Body of pancreas (tissue), 4 donors: ENCODE data around the gene KDELR3. TPM values are rescaled to one million over a fixed set of nuclear protein-coding genes. Genes with fewer than 3 reads are reported as not detected.

Experiments
- ATAC-seq: fragments of 150-250 bp; one replicate; pipeline ENCODE4 v1.9.1; 2016
- DNase-seq, 4 donors: peaks; one replicate each; pipeline ENCODE4 v3.0.0-alpha.2; 2019
- H3K27ac ChIP-seq, 4 donors: fragments of 200-600 bp; sonication (generic); 1 replicate in 3 of 4; 2 replicates in 1 of 4; pipeline versions ENCODE4 v1.5.1 to v1.6.1; 2016 to 2019; ENCODE audit warnings: mild to moderate bottlenecking in 1 of 4, mixed read lengths in 1 of 4, moderate library complexity in 1 of 4
- H3K27me3 ChIP-seq, 2 donors: fragments of 200-600 bp; sonication (generic); one replicate each; pipeline ENCODE4 v1.6.0; 2016; ENCODE audit warnings: mild to moderate bottlenecking in 1 of 2
- H3K36me3 ChIP-seq, 2 donors: fragments of 200-600 bp; sonication (generic); replicated peaks in 1 of 2; 2 replicates each; pipeline ENCODE4 v1.5.1; 2016; ENCODE audit warnings: low read depth in 2 of 2; ENCODE audit not compliant: insufficient read depth in 1 of 2
- H3K4me1 ChIP-seq: fragments of 200-600 bp; sonication (generic); one replicate; pipeline ENCODE4 v1.6.0; 2016
- H3K4me3 ChIP-seq, 2 donors: fragments of 200-600 bp; sonication (generic); 1 replicate in 1 of 2; 2 replicates in 1 of 2; pipeline ENCODE4 v1.5.1; 2016 to 2019
- H3K9me3 ChIP-seq, 3 donors: fragments of 200-600 bp; sonication (generic); 1 replicate in 2 of 3; 2 replicates in 1 of 3; pipeline ENCODE4 v1.5.1; 2016
- CTCF ChIP-seq, 7 experiments: fragments of 450-650 bp in 4 of 7; fragments of 200-600 bp in 3 of 7; sonication (generic) in 3 of 7; IDR thresholded peaks; one replicate each; pipeline ENCODE4 v1.5.1; 2016 to 2019; ENCODE audit warnings: antibody characterized with exemption in 7 of 7
- POLR2A ChIP-seq, 3 donors: fragments of 450-650 bp; IDR thresholded peaks; one replicate each; pipeline ENCODE4 v1.6.1; 2016; ENCODE audit warnings: antibody characterized with exemption in 3 of 3, mild to moderate bottlenecking in 2 of 3
- WGBS, 2 donors: methylation state at CpG; one replicate each; pipeline ENCODE4 v1.1.5; 2017; 5-methylcytosine and 5-hydroxymethylcytosine counted together
- intact Hi-C: fragments of 100-400 bp; cut with DNase I; formaldehyde crosslinking; loops from one replicate; pipeline ENCODE4 v1.15.1; 2023
- total RNA-seq, 2 donors: library from RNA; depleted of rRNA; stranded (reverse); fragments of >200 nt; gene quantifications; one replicate each; pipeline ENCODE4 v1.1.0, GENCODE V29; 2016

The KDELR3 gene
- total RNA-seq, 2 donors from 2014 or later, result 5.6 to 16.3 TPM

- no peak for DNase-seq
- 89 to 90% methylated on average over 3 of the region's 3 CpGs for WGBS, 2 donors
- no peak for ATAC-seq
- Histone ChIP-seq H3K27ac (no peak overlapping the region), H3K4me3 (no peak overlapping the region), H3K4me1 (peaks cover 32% of the 10 kb centered on the region), H3K27me3 (no peaks in the 10 kb centered on the region), H3K9me3 (no peaks in the 10 kb centered on the region), H3K36me3 (peaks cover 40 to 56% of the 10 kb centered on the region in 2 donors)
- intact Hi-C loops, result no loop called here
- no peak for TF ChIP-seq CTCF (IDR thresholded peaks at IDR 0.05)
- TF ChIP-seq POLR2A (IDR thresholded peaks at IDR 0.05), result no peak
Measured at GRCh38 chr22:38497869-38498268, 30.0 kb downstream of the KDELR3 start.

GRCh38 chr22:38501797-38502672 is 34.1 kb downstream of the KDELR3 start:
- Histone ChIP-seq H3K27me3 (no peaks in the 10 kb centered on the region), H3K4me3 (no peak overlapping the region), H3K36me3 (peaks cover 17 to 24% of the 10 kb centered on the region in 2 donors), H3K27ac (peak overlapping the region in 1 of 4 donors; percentile 17), H3K4me1 (peaks cover 54% of the 10 kb centered on the region), H3K9me3 (no peaks in the 10 kb centered on the region)
- WGBS, 2 donors, result 76 to 82% methylated on average over 10 of the region's 10 CpGs
- ATAC-seq, result no peak
- intact Hi-C loops, result no loop called here
- DNase-seq, result no peak
- TF ChIP-seq POLR2A (IDR thresholded peaks at IDR 0.05), result no peak
- no peak for TF ChIP-seq CTCF (IDR thresholded peaks at IDR 0.05)

GRCh38 chr22:38503021-38503420 is 35.1 kb downstream of the KDELR3 start:
- no peak overlapping the region for H3K4me3 ChIP-seq
- no peaks in the 10 kb centered on the region for H3K9me3 ChIP-seq
- no peaks in the 10 kb centered on the region for H3K27me3 ChIP-seq
- 18 to 25% methylated on average over 4 of the region's 4 CpGs for WGBS, 2 donors
- H3K36me3 ChIP-seq, result peaks cover 14 to 17% of the 10 kb centered on the region in 2 donors
- TF ChIP-seq POLR2A (IDR thresholded peaks at IDR 0.05) (no peak), CTCF (IDR thresholded peaks at IDR 0.05) (no peak)
- peaks cover 57% of the 10 kb centered on the region for H3K4me1 ChIP-seq
- ATAC-seq, result no peak
- DNase-seq, result no peak
- peak overlapping the region in 1 of 4 donors; percentile 30 for H3K27ac ChIP-seq
- intact Hi-C loops, result no loop called here

- 1 to 2% methylated on average over 28 to 35 of the region's 35 CpGs for WGBS, 2 donors
- Histone ChIP-seq H3K4me3 (peak overlapping the region; percentile 71 to 78), H3K4me1 (peaks cover 50% of the 10 kb centered on the region), H3K9me3 (no peaks in the 10 kb centered on the region), H3K27ac (peak overlapping the region; percentile 99 to 100 (median 100)), H3K27me3 (no peaks in the 10 kb centered on the region), H3K36me3 (peaks cover 0 to 2% of the 10 kb centered on the region in 2 donors)
- DNase-seq, result peak; percentile 63 to 80 (median 70)
- TF ChIP-seq POLR2A (IDR thresholded peaks at IDR 0.05) (peak in 2 of 3 donors; percentile 52 to 63), CTCF (IDR thresholded peaks at IDR 0.05) (no peak)
- intact Hi-C loops, result no loop called here
- ATAC-seq, result peak; percentile 12
Measured at GRCh38 chr22:38504731-38505540, 37.0 kb downstream of the KDELR3 start.
